Endothelial cell of umbilical vein (primary cell): Measurements from ENCODE around the gene RRP1B. TPM values are rescaled to one million over a fixed set of nuclear protein-coding genes. Genes with fewer than 3 reads are reported as not detected.

Experiments used
- BruUV-seq: library from RNA; stranded (reverse); fragments of 400-500 nt; replicated peaks from 2 replicates; lab custom pipeline; 2021; lab: Mats Ljungman, UMichigan
- CTCF ChIA-PET: fragments of 300-600, 350-600 bp; sonication (Branson Sonifier 250); formaldehyde crosslinking; loops from one replicate; lab custom pipeline; 2021; ENCODE audit warnings: antibody characterized with exemption, inconsistent platforms; lab: Charles Lee
- POLR2A ChIA-PET: fragments of 300-600, 350-600 bp; sonication (Branson Sonifier 250); formaldehyde crosslinking; loops from one replicate; lab custom pipeline; 2021; ENCODE audit warnings: antibody characterized with exemption, inconsistent platforms; lab: Charles Lee
- DNase-seq: peaks from one replicate; pipeline ENCODE4 v3.0.0-alpha.2; 2011; ENCODE audit warnings: low read depth, low spot score
- FAIRE-seq: peaks from 2 replicates; lab custom pipeline; 2011; peaks lifted over from hg19 to GRCh38; lab: Jason Lieb, UNC
- H2AFZ ChIP-seq: 2 replicates; pipeline ENCODE4 v1.6.0; 2012; ENCODE audit warnings: low read depth, low read length, control low read depth, inconsistent platforms
- H3K27ac ChIP-seq: 2 replicates; pipeline ENCODE4 v1.5.1; 2011; ENCODE audit warnings: low read depth, mild to moderate bottlenecking, control low read depth, low read length, moderate library complexity; ENCODE audit not compliant: insufficient read depth
- H3K27me3 ChIP-seq, 2 experiments: 2 replicates each; pipeline versions ENCODE4 v1.6.0 to v1.6.1; 2011; ENCODE audit warnings: low read length in 2 of 2, mixed read lengths in 1 of 2; ENCODE audit not compliant: control insufficient read depth in 2 of 2, insufficient read depth in 2 of 2
- H3K36me3 ChIP-seq, 2 experiments: 2 replicates in 1 of 2; 3 replicates in 1 of 2; pipeline ENCODE4 v1.5.1; 2011; ENCODE audit warnings: low read length in 2 of 2, mild to moderate bottlenecking in 1 of 2, moderate library complexity in 1 of 2; ENCODE audit not compliant: control insufficient read depth in 2 of 2, insufficient read depth in 2 of 2; ENCODE audit errors: extremely low read depth in 1 of 2
- H3K4me1 ChIP-seq: 3 replicates; pipeline ENCODE4 v1.5.1; 2011; ENCODE audit warnings: mild to moderate bottlenecking, low read length; ENCODE audit not compliant: control insufficient read depth, insufficient read depth; ENCODE audit errors: extremely low read depth
- H3K4me2 ChIP-seq: 2 replicates; pipeline ENCODE4 v1.6.1; 2011; ENCODE audit warnings: low read length, control low read depth, mixed read lengths; ENCODE audit not compliant: insufficient read depth
- H3K4me3 ChIP-seq, 3 experiments: fragments of 200-600 bp in 1 of 3; sonication (generic), shearing (Covaris generic) in 1 of 3; replicated peaks in 1 of 3; 2 replicates each; pipeline ENCODE4 v1.5.1; 2011 to 2016; ENCODE audit warnings: control low read depth in 3 of 3, low read length in 3 of 3, mild to moderate bottlenecking in 2 of 3, inconsistent platforms in 1 of 3, low read depth in 1 of 3, moderate library complexity in 1 of 3; ENCODE audit not compliant: insufficient read depth in 1 of 3
- H3K79me2 ChIP-seq: 2 replicates; pipeline ENCODE4 v1.6.0; 2012; ENCODE audit warnings: low read length, inconsistent platforms; ENCODE audit not compliant: control insufficient read depth, insufficient read depth
- H3K9ac ChIP-seq: replicated peaks from 2 replicates; pipeline ENCODE3; 2011; ENCODE audit warnings: low read length, control low read depth; ENCODE audit not compliant: insufficient read depth; ENCODE audit errors: extremely low read depth
- H3K9me1 ChIP-seq: replicated peaks from 3 replicates; pipeline ENCODE4 v1.6.0; 2011; ENCODE audit warnings: mild to moderate bottlenecking, low read length; ENCODE audit not compliant: control insufficient read depth, insufficient read depth; ENCODE audit errors: extremely low read depth
- H3K9me3 ChIP-seq: replicated peaks from 2 replicates; pipeline ENCODE4 v1.5.1; 2012; ENCODE audit warnings: low read length, inconsistent platforms; ENCODE audit not compliant: control insufficient read depth, insufficient read depth
- H4K20me1 ChIP-seq: replicated peaks from 2 replicates; pipeline ENCODE3; 2011; ENCODE audit warnings: mild to moderate bottlenecking, low read length; ENCODE audit not compliant: control insufficient read depth, insufficient read depth; ENCODE audit errors: extremely low read depth
- CTCF ChIP-seq, 2 donors: IDR thresholded peaks; 1 replicate in 1 of 2; 2 replicates in 1 of 2; pipeline ENCODE4 v1.5.1; 2011; ENCODE audit warnings: low read length in 2 of 2, mild to moderate bottlenecking in 2 of 2, moderate library complexity in 2 of 2, control low read depth in 1 of 2, inconsistent platforms in 1 of 2, low read depth in 1 of 2; ENCODE audit not compliant: insufficient read depth in 1 of 2; ENCODE audit errors: extremely low read depth in 1 of 2
- FOS ChIP-seq: IDR thresholded peaks from 2 replicates; pipeline ENCODE4 v1.6.1; 2011; ENCODE audit warnings: mild to moderate bottlenecking, low read length, moderate library complexity, borderline replicate concordance; ENCODE audit not compliant: insufficient read depth
- GATA2 ChIP-seq: IDR thresholded peaks from 2 replicates; pipeline ENCODE4 v1.7.0; 2011; ENCODE audit warnings: low read depth, mild to moderate bottlenecking, moderate library complexity, mixed read lengths, low read length; ENCODE audit not compliant: insufficient read length, insufficient read depth
- POLR2A ChIP-seq: IDR thresholded peaks from 2 replicates; pipeline ENCODE4 v1.6.1; 2012; ENCODE audit warnings: low read depth, mild to moderate bottlenecking, control low read depth, low read length
- POLR2AphosphoS5 ChIP-seq: IDR thresholded peaks from 2 replicates; pipeline ENCODE4 v1.6.1; 2012; ENCODE audit warnings: low read depth, mild to moderate bottlenecking, control low read depth, low read length, moderate library complexity; ENCODE audit not compliant: insufficient read depth
- dilution Hi-C: fragments of 300-500 bp; cut with MboI; formaldehyde crosslinking; loops from one replicate; pipeline ENCODE4 v1.15.0; 2019; ENCODE audit warnings: low sequenced_read_pairs; ENCODE audit not compliant: extremely low pct_ligation_motif_present
- intact Hi-C: fragments of 100-400 bp; cut with micrococcal nuclease; formaldehyde crosslinking; loops from one replicate; pipeline ENCODE4 v1.10.0; 2022
- polyA plus RNA-seq, 4 experiments: library from polyadenylated mRNA; depleted of rRNA in 3 of 4; stranded (reverse) in 3 of 4; unstranded in 1 of 4; fragments of >200 nt; gene quantifications; 2 replicates each; pipeline versions ENCODE4 v1.2.1 to v1.2.3, GENCODE V29; 2011 to 2012; ENCODE audit warnings: missing spikeins in 1 of 4
- total RNA-seq: library from RNA; stranded (reverse); gene quantifications from 2 replicates; pipeline ENCODE4 v1.2.3, GENCODE V29; 2021
- TF ChIP-seq, protein P1 (sequence below): IDR thresholded peaks from 2 replicates; pipeline ENCODE4 v1.6.1; 2011; ENCODE audit not compliant: insufficient read depth, insufficient read length

RRP1B gene
- total and polyA plus RNA-seq, 2 donors (not counting 3 experiments of a cell fraction or from before 2014, with no cell fraction given), result 13.0 to 39.9 TPM

- Histone ChIP-seq H3K9ac (no peak overlapping the region), H3K9me3 (no peaks in the 10 kb centered on the region), H3K27me3 (no peaks in the 10 kb centered on the region), H3K36me3 (peaks cover 6 to 9% of the 10 kb centered on the region in 2 experiments), H3K27ac (peak overlapping the region; percentile 77), H2AFZ (peak overlapping the region; percentile 74), H3K4me1 (peaks cover 54% of the 10 kb centered on the region), H3K9me1 (no peaks in the 10 kb centered on the region), H3K79me2 (peaks cover 39% of the 10 kb centered on the region), H3K4me3 (no peak overlapping the region), H4K20me1 (no peaks in the 10 kb centered on the region), H3K4me2 (no peak overlapping the region)
- CTCF ChIA-PET, result no interaction called here
- no peak for TF ChIP-seq FOS
- TF ChIP-seq POLR2A, result no peak
- TF ChIP-seq, protein P1, sequence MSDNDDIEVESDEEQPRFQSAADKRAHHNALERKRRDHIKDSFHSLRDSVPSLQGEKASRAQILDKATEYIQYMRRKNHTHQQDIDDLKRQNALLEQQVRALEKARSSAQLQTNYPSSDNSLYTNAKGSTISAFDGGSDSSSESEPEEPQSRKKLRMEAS, result no peak
- TF ChIP-seq CTCF (IDR thresholded peaks at IDR 0.05; ENCODE audit: extremely low read depth in 1 of 2, insufficient read depth in 1 of 2, low read depth in 1 of 2, low read length in 2 of 2), result no peak
- no peak for TF ChIP-seq GATA2
- no peak for TF ChIP-seq POLR2AphosphoS5
- BruUV-seq, result no TSS peak
- dilution Hi-C loops, result no loop called here
- DNase-seq (no peak), FAIRE-seq (peak; percentile 50)
- POLR2A ChIA-PET, result no interaction called here
- intact Hi-C loops, result loop anchor here (5.0 kb wide), 1 partner anchor 326 kb away; no protein-coding TSS in a partner anchor
Measured at GRCh38 chr21:43658769-43659135, 608 bp upstream of the RRP1B start.
